ENCODE results near the gene RTN4IP1. TPM values are rescaled to one million over a fixed set of nuclear protein-coding genes. Genes with fewer than 3 reads are reported as not detected.
A peak's percentile ranks its signal among the peaks of the same experiment; 100 is the strongest.
"Not testable (repeated sequence)": the region's sequence is repeated elsewhere in the genome, so short reads cannot be mapped to it uniquely, and the experiment has no call there.

RTN4IP1 gene
- 9.0 TPM for total RNA-seq

GRCh38 chr6:106629103-106629858 lies at the start of gene RTN4IP1, which contains the start of gene QRSL1:
Gene RTN4IP1, minus strand, starts transcription at chr6:106629498. Its CDS starts 477 bp downstream, at chr6:106629021.
Gene QRSL1, plus strand, starts transcription at chr6:106629578. Its CDS starts 104 bp downstream, at chr6:106629682.
- DNase-seq, result peak; percentile 82

GRCh38 chr6:106677282-106677681 lies 48.0 kb upstream of the RTN4IP1 start:
- no peak for DNase-seq

GRCh38 chr6:106674541-106675229 lies 45.4 kb upstream of the RTN4IP1 start:
- no peak for DNase-seq

- no peak for DNase-seq
Observed at GRCh38 chr6:106671651-106672050, 42.4 kb upstream of the RTN4IP1 start.

- DNase-seq, result no peak
Observed at GRCh38 chr6:106670236-106670635, 40.9 kb upstream of the RTN4IP1 start.

- no peak for DNase-seq
Observed at GRCh38 chr6:106667022-106667402, 37.7 kb upstream of the RTN4IP1 start.

- DNase-seq, result no peak
Observed at GRCh38 chr6:106666282-106667021, 37.2 kb upstream of the RTN4IP1 start.

GRCh38 chr6:106662458-106662857 lies 33.2 kb upstream of the RTN4IP1 start:
- DNase-seq, result no peak

- no peak for DNase-seq
Observed at GRCh38 chr6:106659859-106660258, 30.6 kb upstream of the RTN4IP1 start.

GRCh38 chr6:106658469-106658868 lies 29.2 kb upstream of the RTN4IP1 start:
- DNase-seq, result no peak

- no peak for DNase-seq
Observed at GRCh38 chr6:106648651-106649308, 19.5 kb upstream of the RTN4IP1 start.

GRCh38 chr6:106643061-106643460 lies 13.8 kb upstream of the RTN4IP1 start:
- no peak for DNase-seq

- DNase-seq, result no peak
Observed at GRCh38 chr6:106642476-106642875, 13.2 kb upstream of the RTN4IP1 start.

GRCh38 chr6:106639812-106640211 lies 10.5 kb upstream of the RTN4IP1 start:
- DNase-seq, result no peak

GRCh38 chr6:106637717-106638341 lies 8.5 kb upstream of the RTN4IP1 start:
- no peak for DNase-seq

GRCh38 chr6:106637051-106637716 lies 7.9 kb upstream of the RTN4IP1 start:
- DNase-seq, result no peak

- DNase-seq, result no peak
Observed at GRCh38 chr6:106634565-106634964, 5.3 kb upstream of the RTN4IP1 start.

GRCh38 chr6:106631346-106631745 lies 2.0 kb upstream of the RTN4IP1 start:
- DNase-seq, result no peak

GRCh38 chr6:106630366-106630765 lies 1.1 kb upstream of the RTN4IP1 start:
- DNase-seq, result no peak

- no peak for DNase-seq
Observed at GRCh38 chr6:106629859-106630163, 513 bp upstream of the RTN4IP1 start.

GRCh38 chr6:106628658-106629102 lies 618 bp downstream of the RTN4IP1 start:
- no peak for DNase-seq

- DNase-seq, result not testable (repeated sequence)
Observed at GRCh38 chr6:106627760-106628159, 1.5 kb downstream of the RTN4IP1 start.

Measured in occipital lobe (tissue), 2 donors.